ENCODE measurements around the gene CCDC89. TPM values are rescaled to one million over a fixed set of nuclear protein-coding genes. Genes with fewer than 3 reads are reported as not detected.
"Not testable (repeated sequence)": the region's sequence is repeated elsewhere in the genome, so short reads cannot be mapped to it uniquely, and the experiment has no call there.

CCDC89 gene
- total RNA-seq, 4 donors from 2014 or later = 1.7 to 3.4 (median 1.7) TPM

GRCh38 chr11:85679576-85679975, 6.4 kb downstream of the CCDC89 start:
- Histone ChIP-seq H3K4me1 (peaks cover 0 to 18% (median under 1%) of the 10 kb centered on the region in 3 donors), H3K9me3 (no peaks in the 10 kb centered on the region), H3K36me3 (no peaks in the 10 kb centered on the region), H3K4me3 (no peak overlapping the region), H3K27ac (no peak overlapping the region), H3K27me3 (no peaks in the 10 kb centered on the region)
- TF ChIP-seq POLR2A (IDR thresholded peaks at IDR 0.05) (no peak), POLR2AphosphoS5 (IDR thresholded peaks at IDR 0.05) (no peak), EP300 (IDR thresholded peaks at IDR 0.05) (no peak)
- TF ChIP-seq, protein P1, sequence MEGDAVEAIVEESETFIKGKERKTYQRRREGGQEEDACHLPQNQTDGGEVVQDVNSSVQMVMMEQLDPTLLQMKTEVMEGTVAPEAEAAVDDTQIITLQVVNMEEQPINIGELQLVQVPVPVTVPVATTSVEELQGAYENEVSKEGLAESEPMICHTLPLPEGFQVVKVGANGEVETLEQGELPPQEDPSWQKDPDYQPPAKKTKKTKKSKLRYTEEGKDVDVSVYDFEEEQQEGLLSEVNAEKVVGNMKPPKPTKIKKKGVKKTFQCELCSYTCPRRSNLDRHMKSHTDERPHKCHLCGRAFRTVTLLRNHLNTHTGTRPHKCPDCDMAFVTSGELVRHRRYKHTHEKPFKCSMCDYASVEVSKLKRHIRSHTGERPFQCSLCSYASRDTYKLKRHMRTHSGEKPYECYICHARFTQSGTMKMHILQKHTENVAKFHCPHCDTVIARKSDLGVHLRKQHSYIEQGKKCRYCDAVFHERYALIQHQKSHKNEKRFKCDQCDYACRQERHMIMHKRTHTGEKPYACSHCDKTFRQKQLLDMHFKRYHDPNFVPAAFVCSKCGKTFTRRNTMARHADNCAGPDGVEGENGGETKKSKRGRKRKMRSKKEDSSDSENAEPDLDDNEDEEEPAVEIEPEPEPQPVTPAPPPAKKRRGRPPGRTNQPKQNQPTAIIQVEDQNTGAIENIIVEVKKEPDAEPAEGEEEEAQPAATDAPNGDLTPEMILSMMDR (IDR thresholded peaks at IDR 0.05) = no peak
- 42 to 49% methylated on average over 4 of the region's 4 CpGs for WGBS, 2 donors (ENCODE audit: low coverage in 1 of 2)
- no peak for ATAC-seq

DNA sequence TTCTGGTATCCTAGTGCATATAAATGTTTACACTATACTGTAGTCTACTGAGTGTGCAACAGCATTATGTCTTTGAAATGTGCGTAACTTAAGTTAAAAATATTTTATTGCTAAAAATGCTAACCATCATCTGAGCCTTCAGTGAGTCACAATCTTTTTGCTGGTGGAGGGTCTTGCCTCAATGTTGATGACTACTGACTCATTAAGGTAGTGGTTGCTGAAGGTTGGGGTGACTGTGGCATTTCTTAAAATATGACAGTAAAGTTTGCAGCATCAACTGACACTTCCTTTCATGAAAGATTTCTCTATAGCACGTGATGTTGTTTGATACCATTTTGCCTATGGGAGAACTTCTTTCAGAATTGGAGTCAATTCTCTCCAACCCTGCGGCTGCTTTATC, 12.6 kb downstream of the CCDC89 start:
- H3K4me1 ChIP-seq = no peaks in the 10 kb centered on the region
- TF ChIP-seq POLR2AphosphoS5 (IDR thresholded peaks at IDR 0.05) (no peak), POLR2A (IDR thresholded peaks at IDR 0.05) (no peak), EP300 (IDR thresholded peaks at IDR 0.05) (no peak)
- TF ChIP-seq, protein P1 (IDR thresholded peaks at IDR 0.05) = no peak
- no peak for ATAC-seq
- no peaks in the 10 kb centered on the region for H3K36me3 ChIP-seq
- 80 to 97% methylated on average over 3 of the region's 3 CpGs for WGBS, 2 donors (ENCODE audit: low coverage in 1 of 2)
- no peaks in the 10 kb centered on the region for H3K9me3 ChIP-seq
- H3K27ac ChIP-seq = no peak overlapping the region
- no peaks in the 10 kb centered on the region for H3K27me3 ChIP-seq
- H3K4me3 ChIP-seq = no peak overlapping the region

GRCh38 chr11:85672105-85672902, 13.7 kb downstream of the CCDC89 start:
- no peak for TF ChIP-seq POLR2A (IDR thresholded peaks at IDR 0.05)
- TF ChIP-seq POLR2AphosphoS5 (IDR thresholded peaks at IDR 0.05) = no peak
- Histone ChIP-seq H3K4me1 (no peaks in the 10 kb centered on the region), H3K4me3 (no peak overlapping the region), H3K9me3 (no peaks in the 10 kb centered on the region), H3K36me3 (no peaks in the 10 kb centered on the region), H3K27ac (no peak overlapping the region), H3K27me3 (no peaks in the 10 kb centered on the region)
- ATAC-seq = no peak
- 94 to 100% methylated on average over 3 to 7 of the region's 8 CpGs for WGBS, 2 donors (ENCODE audit: low coverage in 1 of 2)

GRCh38 chr11:85670949-85671663, 14.9 kb downstream of the CCDC89 start:
- not testable (repeated sequence) for H3K27ac ChIP-seq, H3K36me3 ChIP-seq, H3K27me3 ChIP-seq, H3K9me3 ChIP-seq, H3K4me1 ChIP-seq, H3K4me3 ChIP-seq, ATAC-seq

DNA sequence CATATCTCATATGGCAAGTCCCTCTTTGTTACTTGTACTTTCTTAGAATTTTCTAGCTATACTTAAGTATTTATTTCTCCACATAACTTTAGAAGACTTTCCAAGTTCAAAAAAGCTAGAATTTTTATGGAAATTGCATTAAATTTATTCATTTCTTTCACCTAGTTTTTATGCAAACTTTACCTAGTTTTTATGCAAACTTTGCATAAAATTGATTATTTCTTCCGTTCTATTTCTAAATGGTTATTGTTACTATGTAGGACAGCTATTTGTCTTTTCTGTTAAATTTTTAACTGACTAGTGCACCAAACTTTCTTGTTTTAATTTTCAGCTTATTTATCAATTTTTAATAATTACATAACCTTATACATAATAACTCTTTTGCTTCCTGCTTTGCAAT, 17.8 kb downstream of the CCDC89 start:
- H3K9me3 ChIP-seq = no peaks in the 10 kb centered on the region
- no peak for ATAC-seq
- H3K4me3 ChIP-seq = no peak overlapping the region
- H3K4me1 ChIP-seq = peaks cover 0 to 12% (median 0%) of the 10 kb centered on the region in 3 donors
- no peak overlapping the region for H3K27ac ChIP-seq
- TF ChIP-seq POLR2AphosphoS5 (IDR thresholded peaks at IDR 0.05) (no peak), EP300 (IDR thresholded peaks at IDR 0.05) (no peak), POLR2A (IDR thresholded peaks at IDR 0.05) (no peak)
- TF ChIP-seq, protein P1 (IDR thresholded peaks at IDR 0.05) = no peak
- WGBS, 2 donors (ENCODE audit: low coverage in 1 of 2) = 90 to 92% methylated on average over 1 of the region's 1 CpG
- no peaks in the 10 kb centered on the region for H3K27me3 ChIP-seq
- no peaks in the 10 kb centered on the region for H3K36me3 ChIP-seq

GRCh38 chr11:85666687-85667086, 19.3 kb downstream of the CCDC89 start:
- no peaks in the 10 kb centered on the region for H3K36me3 ChIP-seq
- H3K4me3 ChIP-seq = no peak overlapping the region
- no peaks in the 10 kb centered on the region for H3K27me3 ChIP-seq
- TF ChIP-seq POLR2AphosphoS5 (IDR thresholded peaks at IDR 0.05) (no peak), EP300 (IDR thresholded peaks at IDR 0.05) (no peak), POLR2A (IDR thresholded peaks at IDR 0.05) (no peak)
- TF ChIP-seq, protein P1 (IDR thresholded peaks at IDR 0.05) = no peak
- H3K4me1 ChIP-seq = peaks cover 0 to 26% (median 8%) of the 10 kb centered on the region in 3 donors
- 85 to 100% methylated on average over 2 to 3 of the region's 3 CpGs for WGBS, 2 donors (ENCODE audit: low coverage in 1 of 2)
- ATAC-seq = no peak
- H3K27ac ChIP-seq = no peak overlapping the region
- H3K9me3 ChIP-seq = no peaks in the 10 kb centered on the region
